GM18498 (cell line): ENCODE measurements around the gene DCBLD2.
"Not testable (repeated sequence)": the region's sequence is repeated elsewhere in the genome, so short reads cannot be mapped to it uniquely, and the experiment has no call there.

ENCODE experiments used
- ATAC-seq: cut with Tn5 transposase; IDR thresholded peaks from one replicate; pipeline ENCODE4 v1.9.1; 2021; ENCODE audit warnings: mild to moderate bottlenecking, moderate library complexity; ENCODE audit not compliant: unreplicated experiment

DCBLD2 gene

GRCh38 chr3:98839846-98840245 is 61.6 kb downstream of the DCBLD2 start:
- ATAC-seq, result no peak

DNA sequence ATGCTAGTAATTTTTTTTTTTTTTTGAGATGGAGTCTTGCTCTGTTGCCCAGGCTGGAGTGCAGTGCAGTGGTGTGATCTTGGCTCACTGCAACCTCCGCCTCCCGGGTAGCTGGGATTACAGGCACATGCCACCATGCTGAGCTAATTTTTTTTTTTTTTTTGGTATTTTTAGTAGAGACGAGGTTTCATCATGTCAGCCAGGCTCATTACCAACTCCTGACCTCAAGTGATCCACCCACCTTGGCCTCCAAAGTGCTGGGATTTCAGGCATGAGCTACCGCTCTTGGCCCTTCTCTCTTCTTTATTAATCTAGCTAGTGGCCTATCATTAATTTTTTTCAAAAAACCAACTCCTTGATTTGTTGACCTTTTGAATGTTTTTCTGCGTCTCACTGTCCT is 70.4 kb downstream of the DCBLD2 start:
- not testable (repeated sequence) for ATAC-seq

- no peak for ATAC-seq
Observed at GRCh38 chr3:98829246-98829832, 72.2 kb downstream of the DCBLD2 start.

DNA sequence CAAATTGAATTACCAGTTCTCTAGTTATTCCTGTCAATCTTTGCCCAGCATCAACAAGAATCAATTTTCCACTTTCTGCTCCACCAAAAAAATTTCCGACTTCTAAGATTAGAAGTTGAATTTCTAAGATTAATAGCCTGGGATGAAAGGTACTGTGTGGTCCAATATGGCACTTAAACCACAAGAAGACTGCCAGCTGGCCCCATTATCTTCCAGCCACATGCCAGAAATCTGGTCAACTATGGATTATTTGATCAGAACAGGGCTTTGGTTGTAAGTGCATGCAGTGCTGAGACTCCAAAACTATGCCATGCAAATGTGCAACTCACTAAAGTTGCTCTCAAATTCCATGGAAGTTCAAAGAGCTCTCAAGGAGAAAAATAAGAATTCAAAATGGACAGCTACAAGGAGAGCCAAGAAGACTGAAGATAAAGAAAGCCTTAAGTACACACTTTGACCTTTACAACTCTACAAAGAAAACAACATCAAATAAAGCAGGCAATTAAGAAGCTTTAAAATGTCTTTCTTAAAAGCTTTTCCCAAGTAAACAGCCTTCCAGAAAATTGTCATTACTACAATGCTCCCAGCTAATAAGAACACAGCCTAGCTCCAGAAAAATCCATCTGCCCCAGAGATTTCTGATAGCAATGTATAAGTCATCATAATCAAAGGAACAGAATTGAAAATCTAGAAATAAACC is 74.1 kb downstream of the DCBLD2 start:
- no peak for ATAC-seq

DNA sequence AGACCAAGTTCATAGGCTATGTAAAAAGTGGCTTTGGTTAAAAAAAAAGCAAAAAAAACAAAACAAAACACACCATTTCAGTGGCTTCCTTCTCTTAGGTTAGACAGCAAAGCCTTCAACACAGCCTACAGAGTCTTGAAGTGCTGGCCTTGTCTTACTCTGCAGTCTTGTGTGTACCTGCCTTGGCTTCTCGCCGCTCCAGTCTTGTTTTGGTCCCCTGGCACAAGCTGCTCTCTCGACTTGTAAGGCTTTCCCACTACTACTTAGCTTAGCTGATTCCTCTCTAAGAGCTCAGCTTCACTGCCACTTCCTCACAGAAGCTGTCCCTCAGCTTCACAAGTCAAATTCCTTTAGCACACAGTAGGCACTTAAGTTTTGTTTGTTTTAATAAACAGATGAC is 75.4 kb downstream of the DCBLD2 start:
- ATAC-seq, result no peak

GRCh38 chr3:98824256-98824655 is 77.2 kb downstream of the DCBLD2 start:
- ATAC-seq, result no peak

DNA sequence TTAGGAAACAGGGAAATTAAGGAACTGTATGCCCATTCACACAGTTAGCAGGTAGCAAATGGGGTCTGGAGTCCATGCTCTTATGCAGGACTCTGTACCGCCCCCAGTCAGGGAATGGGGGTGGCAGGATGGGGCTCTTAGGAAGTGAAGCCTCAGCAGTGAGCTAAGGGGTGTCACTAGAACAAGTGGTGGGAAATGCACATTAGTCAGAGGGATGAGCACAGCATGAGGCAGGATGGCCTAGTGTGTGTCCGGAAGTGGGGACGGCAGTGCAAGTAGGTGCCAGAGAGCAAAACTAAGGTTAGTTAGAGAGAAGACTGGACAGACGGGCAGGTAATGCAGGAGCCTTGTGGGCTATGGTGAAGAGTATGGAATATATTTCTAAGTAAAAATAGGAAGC is 77.7 kb downstream of the DCBLD2 start:
- ATAC-seq, result no peak

DNA sequence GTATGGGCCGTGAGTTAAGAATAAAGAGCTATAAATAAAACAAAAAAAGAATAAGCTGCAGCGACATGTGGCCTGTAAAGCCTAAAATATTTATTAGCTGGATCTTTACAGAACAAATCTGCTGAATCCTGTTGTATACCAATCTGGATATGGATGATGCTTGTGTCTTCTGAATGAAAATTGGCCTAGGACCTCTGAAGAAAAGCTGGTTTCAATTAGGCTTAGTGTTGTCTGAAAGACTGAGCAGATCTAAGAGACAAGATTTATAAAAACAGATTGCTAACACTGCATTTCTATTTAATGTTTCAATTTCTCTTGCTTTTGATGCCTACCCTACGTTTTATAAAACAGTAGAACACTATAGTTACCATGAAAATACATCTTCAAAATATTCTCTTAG is 80.4 kb downstream of the DCBLD2 start:
- no peak for ATAC-seq

DNA sequence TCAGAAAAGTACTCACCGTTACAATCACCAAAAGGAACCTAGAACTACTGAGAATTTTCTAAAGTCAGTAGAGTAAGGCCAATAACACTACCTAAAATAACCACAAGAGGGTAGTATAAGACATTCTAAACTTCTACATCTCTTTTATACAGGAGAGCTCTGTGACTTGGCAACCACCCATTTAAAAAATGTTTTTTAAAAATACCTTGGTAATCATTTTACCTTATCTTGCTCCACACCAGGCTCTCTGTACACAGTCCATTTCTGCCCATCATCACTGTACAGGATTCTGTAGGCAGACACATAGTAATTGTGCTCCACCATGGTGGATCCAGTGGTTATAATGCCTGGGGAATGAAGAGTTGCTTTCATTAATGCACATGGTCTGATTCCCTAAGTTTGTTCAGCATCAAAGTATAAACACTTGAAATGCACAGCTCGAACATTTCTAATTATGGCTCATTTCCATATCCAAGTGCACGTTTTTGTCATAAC is 83.9 kb downstream of the DCBLD2 start:
- peak; percentile 80 for ATAC-seq

GRCh38 chr3:98814817-98815420 is 86.6 kb downstream of the DCBLD2 start:
- ATAC-seq, result no peak

DNA sequence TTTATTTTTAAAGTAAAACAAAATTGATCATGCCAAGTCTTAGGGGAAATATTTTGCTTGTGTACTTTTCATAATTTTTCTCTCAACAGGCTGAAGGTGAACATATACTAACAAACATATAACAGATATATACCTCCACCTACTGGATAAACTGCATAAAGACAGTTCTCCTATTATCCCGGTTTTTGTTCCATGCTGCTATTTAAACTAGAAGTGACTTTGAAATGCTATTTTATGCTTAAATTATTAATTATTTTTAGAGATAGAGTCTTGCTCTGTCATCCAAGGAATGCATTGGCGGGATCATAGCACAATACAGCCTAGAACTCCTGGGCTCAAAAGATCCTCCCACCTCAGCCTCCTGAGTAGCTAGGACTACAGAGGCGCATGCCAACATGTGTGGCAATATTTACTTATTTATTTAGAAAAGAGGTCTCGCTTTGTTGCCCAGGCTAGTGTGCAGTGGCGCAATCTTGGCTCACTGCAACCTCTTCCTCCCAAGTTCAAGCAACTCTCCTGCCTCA is 88.6 kb downstream of the DCBLD2 start:
- peak; percentile 42 for ATAC-seq

GRCh38 chr3:98811048-98811447 is 90.4 kb downstream of the DCBLD2 start:
- ATAC-seq, result no peak

GRCh38 chr3:98809557-98809956 is 91.9 kb downstream of the DCBLD2 start:
- ATAC-seq, result no peak

GRCh38 chr3:98808071-98808470 is 93.4 kb downstream of the DCBLD2 start:
- ATAC-seq, result no peak

DNA sequence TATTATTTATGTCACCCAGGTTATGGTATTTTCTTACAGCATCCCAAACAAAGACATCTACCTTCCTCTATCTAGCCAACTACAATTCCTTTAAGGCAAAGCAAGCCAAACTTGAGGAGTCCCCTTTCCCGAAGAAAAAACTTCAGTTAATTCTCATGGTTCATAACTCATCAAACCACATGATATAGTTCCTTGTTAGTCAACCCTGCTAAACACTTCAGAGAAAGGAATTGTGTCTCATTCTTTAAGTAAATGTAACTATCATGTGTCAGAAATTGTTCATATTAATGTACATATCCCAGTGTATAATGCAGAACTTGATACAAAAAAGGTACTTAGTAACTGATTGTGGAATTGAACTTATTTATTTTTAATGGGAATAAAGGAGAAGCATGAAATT is 93.9 kb downstream of the DCBLD2 start:
- no peak for ATAC-seq

GRCh38 chr3:98807011-98807410 is 94.5 kb downstream of the DCBLD2 start:
- no peak for ATAC-seq

GRCh38 chr3:98806521-98806920 is 95.0 kb downstream of the DCBLD2 start:
- no peak for ATAC-seq

GRCh38 chr3:98805571-98805970 is 95.9 kb downstream of the DCBLD2 start:
- ATAC-seq, result no peak

DNA sequence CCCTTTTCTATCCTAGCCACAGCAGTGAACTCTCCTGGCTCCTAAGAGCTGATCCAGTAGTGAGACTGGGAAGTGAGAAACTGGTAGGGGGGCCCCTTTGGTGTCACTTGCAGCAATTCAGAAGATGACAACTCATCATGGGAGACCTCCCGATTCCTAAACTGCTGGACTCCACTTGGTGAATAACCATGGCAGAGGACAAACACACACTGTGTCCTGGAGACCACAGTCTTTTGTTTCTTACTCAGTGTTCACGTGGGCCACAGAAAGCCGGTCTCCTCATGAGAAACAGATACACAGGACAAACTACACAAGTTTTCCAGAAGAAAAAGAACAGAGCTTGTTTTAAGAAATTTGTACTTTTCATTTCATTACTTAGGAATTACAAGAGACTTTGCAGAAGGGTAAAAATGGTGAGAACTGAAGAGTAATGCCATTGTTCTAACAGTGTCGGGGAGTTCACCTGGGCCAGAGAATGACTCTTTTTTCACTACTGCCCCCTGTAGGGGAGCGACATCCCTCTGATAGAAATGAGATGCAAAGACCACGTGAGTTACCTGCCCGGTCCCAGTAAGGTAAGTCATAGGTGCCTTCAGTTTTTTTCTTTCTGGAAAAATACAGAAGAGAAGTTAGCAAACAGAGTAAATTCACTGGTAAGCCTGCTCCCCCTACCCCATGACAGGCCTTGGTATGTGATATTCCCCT is 100.3 kb downstream of the DCBLD2 start:
- no peak for ATAC-seq

DNA sequence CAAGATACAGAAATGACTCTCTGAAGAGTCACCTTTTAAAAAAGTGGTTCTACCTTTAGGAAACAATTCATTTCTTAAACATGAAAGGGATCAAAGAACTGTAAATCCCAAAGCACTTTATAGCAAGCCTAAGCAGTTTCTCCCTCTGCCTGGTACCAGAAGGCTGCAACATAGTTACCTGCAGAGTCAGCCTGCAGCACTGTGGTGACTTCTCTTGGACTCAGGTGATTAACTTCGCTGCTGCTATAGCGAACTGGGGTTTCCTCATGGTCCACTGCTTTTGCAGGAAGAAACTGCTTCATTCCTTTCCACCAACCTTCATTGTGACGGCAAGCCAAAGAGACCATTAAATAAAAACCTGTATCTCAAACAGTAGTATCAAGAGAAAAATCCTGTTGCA is 101.1 kb downstream of the DCBLD2 start:
- ATAC-seq, result no peak

- ATAC-seq, result no peak
Observed at GRCh38 chr3:98799479-98799878, 102.0 kb downstream of the DCBLD2 start.
